ENCODE results near the gene MYL10. TPM values are rescaled to one million over a fixed set of nuclear protein-coding genes. Genes with fewer than 3 reads are reported as not detected.

Gene MYL10
- total and polyA plus RNA-seq, 2 of the 8 experiments (the other 6 are each of a cell fraction or from before 2014, with no cell fraction given) = 0.18 TPM; not detected in 1

DNA sequence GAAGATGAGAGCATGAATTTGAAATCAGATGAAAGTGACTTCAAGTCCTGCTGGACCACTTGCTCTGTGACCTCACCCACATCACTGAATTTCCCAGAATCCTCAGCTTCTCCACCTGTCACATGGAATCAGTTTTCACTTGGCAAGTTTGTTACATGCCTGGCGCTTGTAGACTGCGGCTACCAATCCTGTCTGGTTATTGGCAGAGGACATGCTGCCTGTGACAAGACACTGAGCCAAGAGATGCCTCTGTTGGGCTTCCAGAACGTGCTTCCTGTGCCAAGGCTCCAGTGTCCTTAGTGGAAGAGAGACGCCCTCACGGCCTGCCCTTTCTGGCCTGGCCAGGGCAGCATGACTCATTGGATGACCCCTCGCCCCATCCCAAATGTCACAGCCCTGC, 4.4 kb upstream of the MYL10 start (continued):
- no peak for TF ChIP-seq CTBP2 (IDR thresholded peaks at IDR 0.05; ENCODE audit: borderline replicate concordance, insufficient read depth, insufficient read length, low read length)
- TF ChIP-seq BCL11A (IDR thresholded peaks at IDR 0.05; ENCODE audit: low read depth in 2 of 2, low read length in 2 of 2) = no peak
- TF ChIP-seq, protein P1, sequence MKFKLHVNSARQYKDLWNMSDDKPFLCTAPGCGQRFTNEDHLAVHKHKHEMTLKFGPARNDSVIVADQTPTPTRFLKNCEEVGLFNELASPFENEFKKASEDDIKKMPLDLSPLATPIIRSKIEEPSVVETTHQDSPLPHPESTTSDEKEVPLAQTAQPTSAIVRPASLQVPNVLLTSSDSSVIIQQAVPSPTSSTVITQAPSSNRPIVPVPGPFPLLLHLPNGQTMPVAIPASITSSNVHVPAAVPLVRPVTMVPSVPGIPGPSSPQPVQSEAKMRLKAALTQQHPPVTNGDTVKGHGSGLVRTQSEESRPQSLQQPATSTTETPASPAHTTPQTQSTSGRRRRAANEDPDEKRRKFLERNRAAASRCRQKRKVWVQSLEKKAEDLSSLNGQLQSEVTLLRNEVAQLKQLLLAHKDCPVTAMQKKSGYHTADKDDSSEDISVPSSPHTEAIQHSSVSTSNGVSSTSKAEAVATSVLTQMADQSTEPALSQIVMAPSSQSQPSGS (IDR thresholded peaks at IDR 0.05; ENCODE audit: low read length) = no peak
- TF ChIP-seq TCF12 (IDR thresholded peaks at IDR 0.05; ENCODE audit: low read depth, low read length) = no peak
